SK-N-SH (cell line): ENCODE measurements around the gene TRIM54. TPM values are rescaled to one million over a fixed set of nuclear protein-coding genes. Genes with fewer than 3 reads are reported as not detected.

Experiments
- CTCF ChIA-PET: fragments of 300-600, 350-600 bp; formaldehyde crosslinking; extraction: SDS; loops from one replicate; lab custom pipeline; 2021; lab: Yijun Ruan, JAX
- POLR2A ChIA-PET: fragments of 350-600 bp; sonication (Branson Sonifier 250); formaldehyde crosslinking; extraction: SDS; loops from one replicate; lab custom pipeline; 2020; ENCODE audit warnings: antibody characterized with exemption, inconsistent platforms; lab: Yijun Ruan, JAX
- DNase-seq: peaks from one replicate; pipeline ENCODE4 v3.0.0; 2012
- H2AFZ ChIP-seq: fragments of 200-600 bp; sonication (generic); 2 replicates; pipeline ENCODE4 v1.8.1; 2016; ENCODE audit warnings: antibody characterized with exemption, mild to moderate bottlenecking, low read depth
- H3F3A ChIP-seq: fragments of 200-600 bp; sonication (generic); replicated peaks from 2 replicates; pipeline ENCODE3; 2016; ENCODE audit warnings: antibody characterized with exemption, mild to moderate bottlenecking; ENCODE audit not compliant: insufficient read depth
- H3K27ac ChIP-seq, 2 experiments: fragments of 200-500 bp in 1 of 2; fragments of 200-600 bp in 1 of 2; sonication (Bioruptor generic) in 1 of 2; sonication (generic), shearing (Covaris generic) in 1 of 2; 2 replicates each; pipeline versions ENCODE4 v1.5.1 to v1.6.1; 2014 to 2016; ENCODE audit warnings: low read depth in 2 of 2, inconsistent platforms in 1 of 2, low read length in 1 of 2, mild to moderate bottlenecking in 1 of 2, mixed read lengths in 1 of 2
- H3K27me3 ChIP-seq: fragments of 200-600 bp; sonication (generic), shearing (Covaris generic); 2 replicates; pipeline ENCODE4 v1.6.1; 2016; ENCODE audit warnings: mixed run types; ENCODE audit not compliant: insufficient read depth
- H3K36me3 ChIP-seq, 2 experiments: fragments of 200-500 bp in 1 of 2; fragments of 200-600 bp in 1 of 2; sonication (Bioruptor generic) in 1 of 2; sonication (generic) in 1 of 2; replicated peaks in 1 of 2; 2 replicates each; pipeline versions ENCODE3 to v1.5.1; 2014 to 2016; ENCODE audit warnings: low read length in 1 of 2, mild to moderate bottlenecking in 1 of 2; ENCODE audit not compliant: insufficient read depth in 2 of 2, control insufficient read depth in 1 of 2
- H3K4me1 ChIP-seq, 2 experiments: fragments of 200-500 bp in 1 of 2; fragments of 200-600 bp in 1 of 2; sonication (Bioruptor generic) in 1 of 2; sonication (generic), shearing (Covaris generic) in 1 of 2; 2 replicates each; pipeline versions ENCODE4 v1.5.1 to v1.6.1; 2014 to 2016; ENCODE audit warnings: low read depth in 1 of 2, low read length in 1 of 2, mixed run types in 1 of 2; ENCODE audit not compliant: insufficient read depth in 2 of 2, control insufficient read depth in 1 of 2
- H3K4me2 ChIP-seq: fragments of 200-600 bp; sonication (generic), shearing (Covaris generic); 2 replicates; pipeline ENCODE4 v1.6.1; 2017; ENCODE audit warnings: mixed run types
- H3K4me3 ChIP-seq, 2 experiments: fragments of 200-500 bp in 1 of 2; fragments of 200-600 bp in 1 of 2; sonication (Bioruptor generic) in 1 of 2; sonication (generic), shearing (Covaris generic) in 1 of 2; 2 replicates each; pipeline versions ENCODE4 v1.5.1 to v1.8.1; 2014 to 2016; ENCODE audit warnings: low read depth in 2 of 2, inconsistent platforms in 1 of 2, low read length in 1 of 2, mild to moderate bottlenecking in 1 of 2, mixed read lengths in 1 of 2, moderate library complexity in 1 of 2
- H3K79me2 ChIP-seq: fragments of 200-600 bp; sonication (generic); 2 replicates; pipeline ENCODE4 v1.8.1; 2017; ENCODE audit warnings: mild to moderate bottlenecking; ENCODE audit not compliant: insufficient read depth
- H3K9ac ChIP-seq: fragments of 200-600 bp; sonication (generic); 2 replicates; pipeline ENCODE4 v1.6.1; 2017; ENCODE audit warnings: mixed run types
- H3K9me2 ChIP-seq: fragments of 200-600 bp; sonication (generic); 2 replicates; pipeline ENCODE4 v1.6.1; 2017; ENCODE audit warnings: mixed run types
- H3K9me3 ChIP-seq: fragments of 200-600 bp; sonication (generic); 2 replicates; pipeline ENCODE4 v1.6.1; 2017; ENCODE audit warnings: mixed run types, mild to moderate bottlenecking, moderate library complexity
- H4K20me1 ChIP-seq: fragments of 200-600 bp; sonication (generic); 2 replicates; pipeline ENCODE4 v1.6.1; 2017; ENCODE audit warnings: mild to moderate bottlenecking, mixed run types; ENCODE audit not compliant: insufficient read depth
- CHD2 ChIP-seq: fragments of 150-350 bp; IDR thresholded peaks from 2 replicates; pipeline ENCODE4 v1.6.1; 2018; ENCODE audit warnings: low read length; ENCODE audit not compliant: partially characterized antibody
- FOXJ3 ChIP-seq: sonication (generic); formaldehyde crosslinking; IDR thresholded peaks from 2 replicates; pipeline ENCODE4 v1.5.1; 2020; ENCODE audit warnings: mild to moderate bottlenecking, missing genetic modification reagents
- FOXM1 ChIP-seq: IDR thresholded peaks from 2 replicates; pipeline ENCODE4 v1.4.0; 2012; ENCODE audit warnings: low read depth, mild to moderate bottlenecking
- GATA2 ChIP-seq: sonication (generic); formaldehyde crosslinking; IDR thresholded peaks from 2 replicates; pipeline ENCODE4 v1.5.0; 2020; ENCODE audit warnings: mild to moderate bottlenecking, missing genetic modification reagents
- MEF2A ChIP-seq: IDR thresholded peaks from 2 replicates; pipeline ENCODE4 v1.4.0; 2012; ENCODE audit warnings: low read depth, borderline replicate concordance
- MXI1 ChIP-seq: IDR thresholded peaks from 2 replicates; pipeline ENCODE4 v1.6.1; 2012; ENCODE audit warnings: mild to moderate bottlenecking, low read depth, low read length, improper control_type of control experiment
- NRF1 ChIP-seq: IDR thresholded peaks from 2 replicates; pipeline ENCODE4 v1.6.1; 2012; ENCODE audit warnings: low read depth, mild to moderate bottlenecking, low read length
- REST ChIP-seq: IDR thresholded peaks from 2 replicates; pipeline ENCODE4 v1.6.1; 2012; ENCODE audit warnings: mild to moderate bottlenecking, low read depth, low read length, moderate library complexity
- RFX5 ChIP-seq: IDR thresholded peaks from 2 replicates; pipeline ENCODE4 v1.6.1; 2012; ENCODE audit warnings: mild to moderate bottlenecking, improper control_type of control experiment, low read length
- RXRA ChIP-seq: IDR thresholded peaks from 2 replicates; pipeline ENCODE4 v1.4.0; 2012; ENCODE audit warnings: low read depth, mild to moderate bottlenecking, borderline replicate concordance
- SIN3A ChIP-seq: IDR thresholded peaks from 2 replicates; pipeline ENCODE4 v1.6.1; 2012; ENCODE audit warnings: low read depth, mild to moderate bottlenecking, low read length, moderate library complexity, borderline replicate concordance
- TAF1 ChIP-seq: IDR thresholded peaks from 2 replicates; pipeline ENCODE4 v1.6.1; 2012; ENCODE audit warnings: low read depth, mild to moderate bottlenecking, low read length, moderate library complexity, borderline replicate concordance
- TCF12 ChIP-seq: IDR thresholded peaks from 2 replicates; pipeline ENCODE4 v1.4.0; 2012
- YY1 ChIP-seq: IDR thresholded peaks from 2 replicates; pipeline ENCODE4 v1.4.0; 2012; ENCODE audit warnings: low read depth, mild to moderate bottlenecking
- WGBS: methylation state at CpG from one replicate; pipeline ENCODE4 v1.1.6; 2017; ENCODE audit warnings: low lambda C conversion rate; 5-methylcytosine and 5-hydroxymethylcytosine counted together
- polyA plus RNA-seq, 3 experiments: library from polyadenylated mRNA; depleted of rRNA; stranded (reverse); fragments of >200 nt; gene quantifications; 2 replicates each; pipeline ENCODE4 v1.2.3, GENCODE V29; 2012
- TF ChIP-seq, protein P1 (sequence below): IDR thresholded peaks from 2 replicates; pipeline ENCODE4 v1.4.0; 2012; ENCODE audit warnings: low read depth
- TF ChIP-seq, protein P2 (sequence below): fragments of 200-600 bp; sonication (generic); IDR thresholded peaks from 2 replicates; pipeline ENCODE4 v1.6.1; 2017; ENCODE audit warnings: antibody characterized with exemption, mild to moderate bottlenecking, moderate library complexity

The TRIM54 gene
- polyA plus RNA-seq, 1 of the 3 experiments (the other 2 are of a cell fraction) = 0.28 TPM

GRCh38 chr2:27243391-27244130 lies 38.7 kb upstream of the TRIM54 start:
- Histone ChIP-seq H3K9me3 (no peaks in the 10 kb centered on the region), H3K36me3 (peaks cover 27 to 56% of the 10 kb centered on the region in 2 experiments), H3K27me3 (no peaks in the 10 kb centered on the region), H3F3A (peaks cover 5% of the 10 kb centered on the region), H3K9ac (no peak overlapping the region), H3K4me3 (no peak overlapping the region), H3K79me2 (no peaks in the 10 kb centered on the region), H3K4me1 (no peaks in the 10 kb centered on the region; a peak in 1 of 4 replicates), H4K20me1 (no peaks in the 10 kb centered on the region; the same call in 1 of the 2 replicates), H3K9me2 (no peaks in the 10 kb centered on the region), H3K27ac (no peak overlapping the region), H2AFZ (no peak overlapping the region), H3K4me2 (no peak overlapping the region)
- POLR2A ChIA-PET = interaction anchor here (0.8 to 0.9 kb wide), 3 partner anchors 10 to 126 kb away, joined by 3 to 5 read pairs (median 3); partner anchors contain the start of genes ATRAID, EIF2B4 and SLC5A6
- CTCF ChIA-PET = interaction anchor here (1.1 to 2.2 kb wide), 6 partner anchors 22 to 145 kb away, joined by 3 to 7 read pairs (median 4); no protein-coding TSS in a partner anchor
- DNase-seq = no peak
- WGBS = 96% methylated on average over 18 of the region's 19 CpGs
- TF ChIP-seq REST (no peak), FOXM1 (no peak), NRF1 (no peak), RFX5 (no peak), MXI1 (no peak), CHD2 (no peak), TAF1 (no peak), FOXJ3 (CRISPR knock-in tag) (no peak)

DNA sequence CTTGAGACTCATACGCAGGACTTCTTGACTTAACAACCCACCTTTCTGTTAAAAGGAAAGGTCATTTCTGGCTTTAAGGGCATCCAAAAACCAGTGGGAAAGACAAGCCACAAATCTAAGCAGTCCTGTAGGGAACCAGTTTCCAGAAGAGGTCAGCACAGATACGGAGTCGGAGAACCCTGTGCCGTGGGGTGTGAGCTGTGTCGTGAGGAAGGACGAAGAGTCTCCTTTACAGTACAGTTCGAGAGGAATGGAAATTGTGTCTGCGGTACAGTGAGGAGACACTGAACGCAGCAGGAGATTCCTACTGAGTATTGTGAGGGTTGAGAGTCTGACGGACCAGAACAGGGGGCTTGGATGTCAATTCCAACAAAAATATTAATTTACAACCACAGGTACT lies 37.1 kb upstream of the TRIM54 start:
- Histone ChIP-seq H3K27ac (no peak overlapping the region), H3K4me3 (no peak overlapping the region), H3K4me1 (peaks cover 0 to 8% of the 10 kb centered on the region in 2 experiments; a peak in 2 of 4 replicates), H3K9me2 (no peaks in the 10 kb centered on the region), H3K27me3 (no peaks in the 10 kb centered on the region), H3K36me3 (peaks cover 22 to 43% of the 10 kb centered on the region in 2 experiments), H3F3A (peaks cover 5% of the 10 kb centered on the region), H3K9me3 (no peaks in the 10 kb centered on the region), H4K20me1 (no peaks in the 10 kb centered on the region; the same call in 1 of the 2 replicates), H2AFZ (no peak overlapping the region), H3K79me2 (no peaks in the 10 kb centered on the region), H3K4me2 (no peak overlapping the region), H3K9ac (no peak overlapping the region)
- 92% methylated on average over 10 of the region's 10 CpGs for WGBS
- DNase-seq = no peak
- ChIA-PET POLR2A (interaction anchor here (0.6 kb wide), 1 partner anchor 208 kb away, joined by 3 read pairs; no protein-coding TSS in a partner anchor), CTCF (interaction anchor here (1.2 kb wide), 1 partner anchor 11 kb away, joined by 4 read pairs; no protein-coding TSS in a partner anchor)
- TF ChIP-seq RFX5 = no peak
- no peak for TF ChIP-seq MEF2A
- TF ChIP-seq, protein P1, sequence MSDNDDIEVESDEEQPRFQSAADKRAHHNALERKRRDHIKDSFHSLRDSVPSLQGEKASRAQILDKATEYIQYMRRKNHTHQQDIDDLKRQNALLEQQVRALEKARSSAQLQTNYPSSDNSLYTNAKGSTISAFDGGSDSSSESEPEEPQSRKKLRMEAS = no peak
- no peak for TF ChIP-seq REST
- no peak for TF ChIP-seq GATA2 (CRISPR knock-in tag)
- TF ChIP-seq, protein P2, sequence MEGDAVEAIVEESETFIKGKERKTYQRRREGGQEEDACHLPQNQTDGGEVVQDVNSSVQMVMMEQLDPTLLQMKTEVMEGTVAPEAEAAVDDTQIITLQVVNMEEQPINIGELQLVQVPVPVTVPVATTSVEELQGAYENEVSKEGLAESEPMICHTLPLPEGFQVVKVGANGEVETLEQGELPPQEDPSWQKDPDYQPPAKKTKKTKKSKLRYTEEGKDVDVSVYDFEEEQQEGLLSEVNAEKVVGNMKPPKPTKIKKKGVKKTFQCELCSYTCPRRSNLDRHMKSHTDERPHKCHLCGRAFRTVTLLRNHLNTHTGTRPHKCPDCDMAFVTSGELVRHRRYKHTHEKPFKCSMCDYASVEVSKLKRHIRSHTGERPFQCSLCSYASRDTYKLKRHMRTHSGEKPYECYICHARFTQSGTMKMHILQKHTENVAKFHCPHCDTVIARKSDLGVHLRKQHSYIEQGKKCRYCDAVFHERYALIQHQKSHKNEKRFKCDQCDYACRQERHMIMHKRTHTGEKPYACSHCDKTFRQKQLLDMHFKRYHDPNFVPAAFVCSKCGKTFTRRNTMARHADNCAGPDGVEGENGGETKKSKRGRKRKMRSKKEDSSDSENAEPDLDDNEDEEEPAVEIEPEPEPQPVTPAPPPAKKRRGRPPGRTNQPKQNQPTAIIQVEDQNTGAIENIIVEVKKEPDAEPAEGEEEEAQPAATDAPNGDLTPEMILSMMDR = no peak
- TF ChIP-seq MXI1 = no peak
- TF ChIP-seq YY1 = no peak
- no peak for TF ChIP-seq SIN3A
- no peak for TF ChIP-seq TCF12
- no peak for TF ChIP-seq RXRA
